Mucosa of descending colon (tissue), 3 donors: ENCODE data around the gene RPL27A. TPM values are rescaled to one million over a fixed set of nuclear protein-coding genes. Genes with fewer than 3 reads are reported as not detected.
"Not testable (repeated sequence)": the region's sequence is repeated elsewhere in the genome, so short reads cannot be mapped to it uniquely, and the experiment has no call there.

Experiments
- ATAC-seq: fragments of 200-7000 bp; cut with Tn5 transposase; one replicate; pipeline ENCODE4 v1.9.1; 2020; ENCODE audit warnings: mild to moderate bottlenecking, moderate library complexity
- DNase-seq, 3 donors: peaks; one replicate each; pipeline ENCODE4 v3.0.0-alpha.2; 2020
- H3K36me3 ChIP-seq: fragments of 200-600 bp; one replicate; pipeline ENCODE4 v1.8.0; 2021; ENCODE audit warnings: low read depth, mild to moderate bottlenecking
- H3K4me1 ChIP-seq: fragments of 200-600 bp; one replicate; pipeline ENCODE4 v1.8.0; 2021; ENCODE audit warnings: low read depth, mild to moderate bottlenecking
- H3K4me3 ChIP-seq: fragments of 200-600 bp; one replicate; pipeline ENCODE4 v1.8.0; 2021; ENCODE audit warnings: mild to moderate bottlenecking
- H3K9me3 ChIP-seq: fragments of 200-600 bp; one replicate; pipeline ENCODE4 v1.8.0; 2021; ENCODE audit warnings: mild to moderate bottlenecking
- intact Hi-C, 2 donors: fragments of 100-400 bp; cut with DNase I in 1 of 2; cut with micrococcal nuclease in 1 of 2; formaldehyde crosslinking; loops; one replicate each; pipeline versions ENCODE4 v1.11.0 to v1.11.1; 2022; cut with DNase I, micrococcal nuclease
- total RNA-seq, 3 donors: library from RNA; stranded (reverse); fragmentation: NEBNext Ultra II Directional in 2 of 3; extraction: Animal tissue kit (Norgen Biotek cat#: 25700) in 2 of 3; gene quantifications; one replicate each; pipeline versions ENCODE4 v1.2.1 to v1.2.4, GENCODE V29; 2021 to 2023
- TF ChIP-seq, protein P1 (sequence below): fragments of 200-600 bp; IDR thresholded peaks from one replicate; pipeline ENCODE4 v1.8.0; 2022; ENCODE audit warnings: antibody characterized with exemption, mild to moderate bottlenecking
- donor health status: DM: no; HTN: no; CAD: no; lungs with moderate emphysema.
- donor health status: DM: no; HTN: no; CAD: no.
- donor health status: DM: no; HTN: yes; CAD: no.

RPL27A gene
- total RNA-seq, 3 donors from 2014 or later = 634 to 807 (median 704) TPM

- H3K4me3 ChIP-seq = no peak overlapping the region
- H3K9me3 ChIP-seq = no peaks in the 10 kb centered on the region
- no peaks in the 10 kb centered on the region for H3K36me3 ChIP-seq
- TF ChIP-seq, protein P1, sequence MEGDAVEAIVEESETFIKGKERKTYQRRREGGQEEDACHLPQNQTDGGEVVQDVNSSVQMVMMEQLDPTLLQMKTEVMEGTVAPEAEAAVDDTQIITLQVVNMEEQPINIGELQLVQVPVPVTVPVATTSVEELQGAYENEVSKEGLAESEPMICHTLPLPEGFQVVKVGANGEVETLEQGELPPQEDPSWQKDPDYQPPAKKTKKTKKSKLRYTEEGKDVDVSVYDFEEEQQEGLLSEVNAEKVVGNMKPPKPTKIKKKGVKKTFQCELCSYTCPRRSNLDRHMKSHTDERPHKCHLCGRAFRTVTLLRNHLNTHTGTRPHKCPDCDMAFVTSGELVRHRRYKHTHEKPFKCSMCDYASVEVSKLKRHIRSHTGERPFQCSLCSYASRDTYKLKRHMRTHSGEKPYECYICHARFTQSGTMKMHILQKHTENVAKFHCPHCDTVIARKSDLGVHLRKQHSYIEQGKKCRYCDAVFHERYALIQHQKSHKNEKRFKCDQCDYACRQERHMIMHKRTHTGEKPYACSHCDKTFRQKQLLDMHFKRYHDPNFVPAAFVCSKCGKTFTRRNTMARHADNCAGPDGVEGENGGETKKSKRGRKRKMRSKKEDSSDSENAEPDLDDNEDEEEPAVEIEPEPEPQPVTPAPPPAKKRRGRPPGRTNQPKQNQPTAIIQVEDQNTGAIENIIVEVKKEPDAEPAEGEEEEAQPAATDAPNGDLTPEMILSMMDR = no peak
- DNase-seq (no peak), ATAC-seq (no peak)
- intact Hi-C loops = no loop called here
- no peaks in the 10 kb centered on the region for H3K4me1 ChIP-seq
These were observed 21.4 kb upstream of the RPL27A start for GRCh38 chr11:8661001-8661795.

DNA sequence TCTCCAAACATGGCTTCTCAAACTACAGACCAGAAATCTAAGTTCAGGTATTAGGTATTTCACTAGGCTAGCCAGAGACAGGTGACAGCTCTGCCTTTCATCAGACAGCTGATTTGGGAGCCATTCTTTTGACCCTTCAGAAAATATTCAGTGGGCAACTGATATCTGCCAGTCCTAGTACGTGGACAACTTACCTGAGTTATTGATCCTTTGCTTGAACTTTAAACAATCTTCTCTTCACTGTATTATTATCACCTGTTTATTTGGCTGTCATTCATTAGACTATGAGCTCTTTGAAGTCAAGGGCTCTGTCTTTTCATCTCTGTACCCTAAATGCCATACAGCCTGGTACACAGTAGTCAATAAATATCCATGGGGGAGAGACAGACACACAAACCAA, 17.4 kb upstream of the RPL27A start:
- Histone ChIP-seq H3K4me1 (no peaks in the 10 kb centered on the region), H3K9me3 (no peaks in the 10 kb centered on the region), H3K36me3 (no peaks in the 10 kb centered on the region), H3K4me3 (no peak overlapping the region)
- ATAC-seq = no peak
- DNase-seq = no peak
- TF ChIP-seq, protein P1 = no peak
- intact Hi-C loops = no loop called here

- H3K4me3 ChIP-seq, H3K4me1 ChIP-seq, H3K36me3 ChIP-seq, intact Hi-C loops, ATAC-seq, H3K9me3 ChIP-seq, DNase-seq: not testable (repeated sequence)
These were observed 12.5 kb upstream of the RPL27A start for GRCh38 chr11:8670081-8670480.

- Histone ChIP-seq H3K4me1 (peaks cover 3% of the 10 kb centered on the region), H3K36me3 (no peaks in the 10 kb centered on the region), H3K9me3 (no peaks in the 10 kb centered on the region), H3K4me3 (no peak overlapping the region)
- TF ChIP-seq, protein P1 = no peak
- ATAC-seq (peak; percentile 62), DNase-seq (peak in 1 of 3 donors; percentile 25)
- intact Hi-C loops = no loop called here
These were observed 11.4 kb upstream of the RPL27A start for GRCh38 chr11:8671193-8671612.

GRCh38 chr11:8671651-8672062, 10.9 kb upstream of the RPL27A start:
- ATAC-seq (no peak), DNase-seq (no peak)
- Histone ChIP-seq H3K4me3 (no peak overlapping the region), H3K4me1 (peaks cover 3% of the 10 kb centered on the region), H3K36me3 (no peaks in the 10 kb centered on the region), H3K9me3 (no peaks in the 10 kb centered on the region)
- TF ChIP-seq, protein P1 = no peak
- intact Hi-C loops = no loop called here

GRCh38 chr11:8672346-8672745, 10.2 kb upstream of the RPL27A start:
- DNase-seq = no peak
- TF ChIP-seq, protein P1 = no peak
- no peaks in the 10 kb centered on the region for H3K36me3 ChIP-seq
- H3K4me1 ChIP-seq = peaks cover 3% of the 10 kb centered on the region
- H3K4me3 ChIP-seq = no peak overlapping the region
- ATAC-seq = no peak
- intact Hi-C loops = no loop called here
- H3K9me3 ChIP-seq = no peaks in the 10 kb centered on the region
